ENCODE results near the gene HDAC4. TPM values are rescaled to one million over a fixed set of nuclear protein-coding genes. Genes with fewer than 3 reads are reported as not detected.

HDAC4 gene
- total RNA-seq, 1 experiment from 2014 or later = 61.5 TPM

DNA sequence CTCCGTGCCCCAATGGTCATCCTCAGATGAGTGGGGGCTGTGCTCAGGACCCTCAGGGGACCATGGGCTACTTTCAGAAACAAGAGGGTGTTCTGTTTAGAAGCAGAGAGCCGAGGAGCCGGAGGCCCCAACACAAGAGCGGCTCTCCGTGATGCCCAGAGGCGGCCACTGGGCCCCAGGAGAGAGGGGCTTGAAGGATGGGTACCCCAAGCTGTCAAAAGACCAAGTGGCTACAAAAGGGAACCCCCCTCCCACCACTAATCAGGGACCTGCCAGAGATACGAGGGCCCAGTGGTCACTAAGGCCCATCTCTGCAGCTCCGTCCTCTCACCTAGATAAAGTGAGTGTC is 93.6 kb downstream of the HDAC4 start:
- Histone ChIP-seq H2AFZ (no peak overlapping the region), H3K4me3 (no peak overlapping the region), H3K9me3 (ENCODE audit: insufficient read depth, low read depth) (no peaks in the 10 kb centered on the region), H3K4me2 (no peak overlapping the region), H3K27ac (no peak overlapping the region), H3K4me1 (replicated peaks; ENCODE audit: insufficient read depth) (no peaks in the 10 kb centered on the region), H3K79me2 (ENCODE audit: low read depth) (no peaks in the 10 kb centered on the region), H3K27me3 (ENCODE audit: insufficient read depth, low read depth) (no peaks in the 10 kb centered on the region), H3K36me3 (ENCODE audit: low read depth) (no peaks in the 10 kb centered on the region), H3K9me2 (ENCODE audit: insufficient read depth) (no peaks in the 10 kb centered on the region), H4K20me1 (ENCODE audit: insufficient read depth) (peaks cover 6% of the 10 kb centered on the region), H3F3A (ENCODE audit: insufficient read depth, low read depth) (no peaks in the 10 kb centered on the region)
- ChIA-PET CTCF (no interaction called here), POLR2A (ENCODE audit: unreplicated experiment) (no interaction called here)
- intact Hi-C loops (cut with micrococcal nuclease; ENCODE audit: unreplicated experiment) = no loop called here
- BruUV-seq (replicated peaks) = no TSS peak
- DNase-seq = no peak
- TF ChIP-seq, protein P1, sequence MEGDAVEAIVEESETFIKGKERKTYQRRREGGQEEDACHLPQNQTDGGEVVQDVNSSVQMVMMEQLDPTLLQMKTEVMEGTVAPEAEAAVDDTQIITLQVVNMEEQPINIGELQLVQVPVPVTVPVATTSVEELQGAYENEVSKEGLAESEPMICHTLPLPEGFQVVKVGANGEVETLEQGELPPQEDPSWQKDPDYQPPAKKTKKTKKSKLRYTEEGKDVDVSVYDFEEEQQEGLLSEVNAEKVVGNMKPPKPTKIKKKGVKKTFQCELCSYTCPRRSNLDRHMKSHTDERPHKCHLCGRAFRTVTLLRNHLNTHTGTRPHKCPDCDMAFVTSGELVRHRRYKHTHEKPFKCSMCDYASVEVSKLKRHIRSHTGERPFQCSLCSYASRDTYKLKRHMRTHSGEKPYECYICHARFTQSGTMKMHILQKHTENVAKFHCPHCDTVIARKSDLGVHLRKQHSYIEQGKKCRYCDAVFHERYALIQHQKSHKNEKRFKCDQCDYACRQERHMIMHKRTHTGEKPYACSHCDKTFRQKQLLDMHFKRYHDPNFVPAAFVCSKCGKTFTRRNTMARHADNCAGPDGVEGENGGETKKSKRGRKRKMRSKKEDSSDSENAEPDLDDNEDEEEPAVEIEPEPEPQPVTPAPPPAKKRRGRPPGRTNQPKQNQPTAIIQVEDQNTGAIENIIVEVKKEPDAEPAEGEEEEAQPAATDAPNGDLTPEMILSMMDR (conservative IDR thresholded peaks at IDR 0.05) = no peak
- no peak for TF ChIP-seq EZH2 (IDR thresholded peaks at IDR 0.05; ENCODE audit: low read depth)

- Histone ChIP-seq H3K4me1 (replicated peaks; ENCODE audit: insufficient read depth) (no peaks in the 10 kb centered on the region), H3K36me3 (ENCODE audit: low read depth) (no peaks in the 10 kb centered on the region), H4K20me1 (ENCODE audit: insufficient read depth) (peaks cover 6% of the 10 kb centered on the region), H2AFZ (no peak overlapping the region), H3K4me3 (no peak overlapping the region), H3F3A (ENCODE audit: insufficient read depth, low read depth) (no peaks in the 10 kb centered on the region), H3K9me2 (ENCODE audit: insufficient read depth) (no peaks in the 10 kb centered on the region), H3K9me3 (ENCODE audit: insufficient read depth, low read depth) (no peaks in the 10 kb centered on the region), H3K79me2 (ENCODE audit: low read depth) (no peaks in the 10 kb centered on the region), H3K4me2 (no peak overlapping the region), H3K27me3 (ENCODE audit: insufficient read depth, low read depth) (no peaks in the 10 kb centered on the region), H3K27ac (no peak overlapping the region)
- no TSS peak for BruUV-seq (replicated peaks)
- ChIA-PET CTCF (no interaction called here), POLR2A (ENCODE audit: unreplicated experiment) (interaction anchor here (0.7 kb wide), 1 partner anchor 763 kb away, joined by 3 read pairs; no protein-coding TSS in a partner anchor)
- TF ChIP-seq EZH2 (IDR thresholded peaks at IDR 0.05; ENCODE audit: low read depth) = no peak
- TF ChIP-seq, protein P1 (conservative IDR thresholded peaks at IDR 0.05) = no peak
- intact Hi-C loops (cut with micrococcal nuclease; ENCODE audit: unreplicated experiment) = no loop called here
- no peak for DNase-seq
These were observed 94.3 kb downstream of the HDAC4 start for GRCh38 chr2:239306274-239307220.

DNA sequence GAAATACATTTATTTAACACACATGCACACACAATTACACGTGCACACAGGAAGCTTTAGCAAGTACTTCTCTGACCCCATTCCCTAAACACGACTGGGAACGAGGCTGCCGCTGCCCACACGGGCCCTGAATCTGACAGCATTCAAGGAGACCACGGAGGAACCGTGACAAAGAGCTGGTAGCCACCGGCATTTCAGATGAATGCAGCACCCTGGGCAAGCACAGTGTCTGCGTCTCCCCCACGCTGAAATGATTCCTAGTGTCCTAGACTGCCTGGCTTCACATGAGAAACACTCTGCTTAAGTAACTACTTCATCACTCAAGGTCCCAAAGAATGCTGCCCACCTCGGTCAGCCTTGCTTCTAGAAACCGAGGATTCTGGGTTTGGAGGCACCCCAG is 95.0 kb downstream of the HDAC4 start:
- no peaks in the 10 kb centered on the region for H3K9me2 ChIP-seq (ENCODE audit: insufficient read depth)
- TF ChIP-seq, protein P1 (conservative IDR thresholded peaks at IDR 0.05) = no peak
- no peak for TF ChIP-seq EZH2 (IDR thresholded peaks at IDR 0.05; ENCODE audit: low read depth)
- H3F3A ChIP-seq (ENCODE audit: insufficient read depth, low read depth) = no peaks in the 10 kb centered on the region
- no peak overlapping the region for H3K4me3 ChIP-seq
- DNase-seq = no peak
- no peaks in the 10 kb centered on the region for H3K36me3 ChIP-seq (ENCODE audit: low read depth)
- intact Hi-C loops (cut with micrococcal nuclease; ENCODE audit: unreplicated experiment) = no loop called here
- no peaks in the 10 kb centered on the region for H3K79me2 ChIP-seq (ENCODE audit: low read depth)
- no peak overlapping the region for H3K27ac ChIP-seq
- no peaks in the 10 kb centered on the region for H3K4me1 ChIP-seq (replicated peaks; ENCODE audit: insufficient read depth)
- POLR2A ChIA-PET (ENCODE audit: unreplicated experiment) = interaction anchor here (0.7 kb wide), 1 partner anchor 764 kb away, joined by 3 read pairs; no protein-coding TSS in a partner anchor
- no peaks in the 10 kb centered on the region for H3K9me3 ChIP-seq (ENCODE audit: insufficient read depth, low read depth)
- CTCF ChIA-PET = no interaction called here
- H4K20me1 ChIP-seq (ENCODE audit: insufficient read depth) = peaks cover 6% of the 10 kb centered on the region
- no peak overlapping the region for H2AFZ ChIP-seq
- BruUV-seq (replicated peaks) = no TSS peak
- H3K27me3 ChIP-seq (ENCODE audit: insufficient read depth, low read depth) = no peaks in the 10 kb centered on the region
- H3K4me2 ChIP-seq = no peak overlapping the region
